HepG2 (cell line): ENCODE data around the gene NR5A2.

Source experiments
- BCL3 ChIP-seq: sonication (generic); formaldehyde crosslinking; IDR thresholded peaks from 2 replicates; pipeline ENCODE4 v1.5.1; 2020; ENCODE audit warnings: mild to moderate bottlenecking, missing genetic modification reagents, moderate library complexity
- CREB1 ChIP-seq, 2 experiments: fragments of 450-650 bp in 1 of 2; IDR thresholded peaks; 2 replicates each; pipeline ENCODE4 v1.6.1; 2016 to 2017; ENCODE audit warnings: control low read depth in 1 of 2, mild to moderate bottlenecking in 1 of 2, missing compliant biosample characterization in 1 of 2, missing genetic modification characterization in 1 of 2
- FIP1L1 ChIP-seq: fragments of 200-400 bp; formaldehyde crosslinking; IDR thresholded peaks from 2 replicates; pipeline ENCODE4 v1.6.1; 2018; ENCODE audit warnings: low read depth, mild to moderate bottlenecking, low read length, moderate library complexity, borderline replicate concordance; ENCODE audit not compliant: insufficient read depth
- FOXP1 ChIP-seq, 2 experiments: fragments of 450-650 bp in 1 of 2; IDR thresholded peaks; 2 replicates each; pipeline ENCODE4 v1.6.1; 2017 to 2018; ENCODE audit warnings: antibody characterized with exemption in 1 of 2
- JUN ChIP-seq: sonication (generic); formaldehyde crosslinking; IDR thresholded peaks from 2 replicates; pipeline ENCODE4 v1.4.0; 2020; ENCODE audit warnings: mild to moderate bottlenecking, missing genetic modification reagents
- KDM5A ChIP-seq: fragments of 200-600 bp; sonication (generic); IDR thresholded peaks from 2 replicates; pipeline ENCODE4 v1.7.0; 2018; ENCODE audit warnings: antibody characterized with exemption, mild to moderate bottlenecking, low read length, borderline replicate concordance
- NFAT5 ChIP-seq: sonication (generic); formaldehyde crosslinking; IDR thresholded peaks from 2 replicates; pipeline ENCODE4 v1.4.0; 2020; ENCODE audit warnings: missing genetic modification reagents
- POLR2AphosphoS5 ChIP-seq: IDR thresholded peaks from 2 replicates; pipeline ENCODE4 v1.6.1; 2012; ENCODE audit warnings: low read depth, low read length
- PRMT3 ChIP-seq: sonication (generic); formaldehyde crosslinking; IDR thresholded peaks from 2 replicates; pipeline ENCODE4 v1.8.1; 2022; ENCODE audit warnings: low read depth, mild to moderate bottlenecking, moderate library complexity, missing genetic modification reagents, borderline replicate concordance
- PTBP1 ChIP-seq: fragments of 200-400 bp; formaldehyde crosslinking; IDR thresholded peaks from 2 replicates; pipeline ENCODE4 v1.6.1; 2018; ENCODE audit warnings: low read length, low read depth; ENCODE audit not compliant: poor library complexity, severe bottlenecking
- SNRNP70 ChIP-seq: fragments of 200-400 bp; formaldehyde crosslinking; IDR thresholded peaks from 2 replicates; pipeline ENCODE4 v1.6.1; 2017; ENCODE audit warnings: mild to moderate bottlenecking, low read depth, low read length, moderate library complexity
- TCF7L2 ChIP-seq: IDR thresholded peaks from 2 replicates; pipeline ENCODE4 v1.6.1; 2011; ENCODE audit warnings: mild to moderate bottlenecking, low read depth, low read length, moderate library complexity
- ZNF138 ChIP-seq: sonication (generic); formaldehyde crosslinking; IDR thresholded peaks from 2 replicates; pipeline ENCODE4 v1.5.0; 2020; ENCODE audit warnings: mild to moderate bottlenecking, low read depth, missing genetic modification reagents
- TF ChIP-seq, protein P1 (sequence below): IDR thresholded peaks from 2 replicates; pipeline ENCODE4 v1.6.1; 2012; ENCODE audit warnings: low read length, improper control_type of control experiment

- TF ChIP-seq JUN (CRISPR knock-in tag) = no peak
- no peak for TF ChIP-seq KDM5A
- TF ChIP-seq BCL3 (CRISPR knock-in tag) = no peak
- TF ChIP-seq FIP1L1 = no peak
- no peak for TF ChIP-seq SNRNP70
- TF ChIP-seq, protein P1, sequence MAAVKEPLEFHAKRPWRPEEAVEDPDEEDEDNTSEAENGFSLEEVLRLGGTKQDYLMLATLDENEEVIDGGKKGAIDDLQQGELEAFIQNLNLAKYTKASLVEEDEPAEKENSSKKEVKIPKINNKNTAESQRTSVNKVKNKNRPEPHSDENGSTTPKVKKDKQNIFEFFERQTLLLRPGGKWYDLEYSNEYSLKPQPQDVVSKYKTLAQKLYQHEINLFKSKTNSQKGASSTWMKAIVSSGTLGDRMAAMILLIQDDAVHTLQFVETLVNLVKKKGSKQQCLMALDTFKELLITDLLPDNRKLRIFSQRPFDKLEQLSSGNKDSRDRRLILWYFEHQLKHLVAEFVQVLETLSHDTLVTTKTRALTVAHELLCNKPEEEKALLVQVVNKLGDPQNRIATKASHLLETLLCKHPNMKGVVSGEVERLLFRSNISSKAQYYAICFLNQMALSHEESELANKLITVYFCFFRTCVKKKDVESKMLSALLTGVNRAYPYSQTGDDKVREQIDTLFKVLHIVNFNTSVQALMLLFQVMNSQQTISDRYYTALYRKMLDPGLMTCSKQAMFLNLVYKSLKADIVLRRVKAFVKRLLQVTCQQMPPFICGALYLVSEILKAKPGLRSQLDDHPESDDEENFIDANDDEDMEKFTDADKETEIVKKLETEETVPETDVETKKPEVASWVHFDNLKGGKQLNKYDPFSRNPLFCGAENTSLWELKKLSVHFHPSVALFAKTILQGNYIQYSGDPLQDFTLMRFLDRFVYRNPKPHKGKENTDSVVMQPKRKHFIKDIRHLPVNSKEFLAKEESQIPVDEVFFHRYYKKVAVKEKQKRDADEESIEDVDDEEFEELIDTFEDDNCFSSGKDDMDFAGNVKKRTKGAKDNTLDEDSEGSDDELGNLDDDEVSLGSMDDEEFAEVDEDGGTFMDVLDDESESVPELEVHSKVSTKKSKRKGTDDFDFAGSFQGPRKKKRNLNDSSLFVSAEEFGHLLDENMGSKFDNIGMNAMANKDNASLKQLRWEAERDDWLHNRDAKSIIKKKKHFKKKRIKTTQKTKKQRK = no peak
- no peak for TF ChIP-seq PTBP1
- no peak for TF ChIP-seq NFAT5 (CRISPR knock-in tag)
- no peak for TF ChIP-seq FOXP1 (IDR thresholded peaks at IDR 0.05)
- TF ChIP-seq FOXP1 (CRISPR knock-in tag; IDR thresholded peaks at IDR 0.05) = no peak
- no peak for TF ChIP-seq CREB1 (IDR thresholded peaks at IDR 0.05)
- TF ChIP-seq CREB1 (CRISPR knock-in tag; IDR thresholded peaks at IDR 0.05) = no peak
- TF ChIP-seq PRMT3 = no peak
- no peak for TF ChIP-seq POLR2AphosphoS5
- no peak for TF ChIP-seq ZNF138 (CRISPR knock-in tag)
- no peak for TF ChIP-seq TCF7L2
Observed at GRCh38 chr1:200130552-200130951, 103.0 kb downstream of the NR5A2 start.
